HEK293T (cell line): Measurements from ENCODE around the gene CCDC167.

ENCODE experiments used
- CTCF ChIA-PET: fragments of 350-600 bp; formaldehyde crosslinking; extraction: SDS; loops from one replicate; lab custom pipeline; 2021; ENCODE audit warnings: antibody characterized with exemption, inconsistent platforms; lab: Yijun Ruan, JAX
- POLR2A ChIA-PET: fragments of 350-600 bp; formaldehyde crosslinking; extraction: SDS; loops from one replicate; lab custom pipeline; 2020; ENCODE audit warnings: antibody characterized with exemption, inconsistent platforms; lab: Yijun Ruan, JAX
- DNase-seq: peaks from one replicate; pipeline ENCODE4 v3.0.0; 2012; ENCODE audit warnings: mixed read lengths; ENCODE audit errors: extremely low spot score
- ARNT ChIP-seq: fragments of 450-650 bp; IDR thresholded peaks from 2 replicates; pipeline ENCODE4 v1.6.1; 2017; ENCODE audit warnings: mild to moderate bottlenecking
- BHLHE40 ChIP-seq: fragments of 450-650 bp; IDR thresholded peaks from 2 replicates; pipeline ENCODE4 v1.6.1; 2016; ENCODE audit warnings: mild to moderate bottlenecking, moderate library complexity, borderline replicate concordance
- CTBP1 ChIP-seq: fragments of 450-650 bp; IDR thresholded peaks from 2 replicates; pipeline ENCODE4 v1.6.1; 2016; ENCODE audit warnings: borderline replicate concordance
- ELF4 ChIP-seq: fragments of 450-650 bp; IDR thresholded peaks from 2 replicates; pipeline ENCODE4 v1.6.1; 2017; ENCODE audit warnings: antibody characterized with exemption
- FOXA1 ChIP-seq: fragments of 450-650 bp; IDR thresholded peaks from 2 replicates; pipeline ENCODE4 v1.6.1; 2016; ENCODE audit warnings: mild to moderate bottlenecking
- FOXK2 ChIP-seq: fragments of 450-650 bp; IDR thresholded peaks from 2 replicates; pipeline ENCODE4 v1.6.1; 2016; ENCODE audit warnings: mild to moderate bottlenecking
- FOXM1 ChIP-seq: fragments of 450-650 bp; IDR thresholded peaks from 2 replicates; pipeline ENCODE4 v1.6.1; 2017; ENCODE audit warnings: mild to moderate bottlenecking, borderline replicate concordance
- HDGF ChIP-seq: fragments of 450-650 bp; IDR thresholded peaks from 2 replicates; pipeline ENCODE4 v1.6.1; 2017; ENCODE audit warnings: antibody characterized with exemption, borderline replicate concordance
- L3MBTL2 ChIP-seq: fragments of 450-650 bp; conservative IDR thresholded peaks from 2 replicates; pipeline ENCODE4 v1.6.1; 2016; ENCODE audit warnings: mild to moderate bottlenecking
- LEF1 ChIP-seq: fragments of 450-650 bp; IDR thresholded peaks from 2 replicates; pipeline ENCODE4 v1.6.1; 2017; ENCODE audit warnings: mild to moderate bottlenecking, borderline replicate concordance
- NFRKB ChIP-seq: fragments of 450-650 bp; IDR thresholded peaks from 2 replicates; pipeline ENCODE4 v1.6.1; 2016; ENCODE audit warnings: mild to moderate bottlenecking, moderate library complexity
- PKNOX1 ChIP-seq: fragments of 450-650 bp; IDR thresholded peaks from 2 replicates; pipeline ENCODE4 v1.6.1; 2016
- SP1 ChIP-seq: fragments of 450-650 bp; IDR thresholded peaks from 2 replicates; pipeline ENCODE4 v1.6.1; 2017
- SUZ12 ChIP-seq: fragments of 450-650 bp; IDR thresholded peaks from 2 replicates; pipeline ENCODE4 v1.6.1; 2016; ENCODE audit warnings: mild to moderate bottlenecking
- TARDBP ChIP-seq: fragments of 450-650 bp; IDR thresholded peaks from 2 replicates; pipeline ENCODE4 v1.6.1; 2016
- ZNF384 ChIP-seq: fragments of 450-650 bp; IDR thresholded peaks from 2 replicates; pipeline ENCODE4 v1.6.1; 2016

CCDC167 gene

GRCh38 chr6:37499433-37500293 lies at the start of gene CCDC167:
TSS of gene CCDC167 (minus strand) at chr6:37499893. CDS start at chr6:37499863, 30 bp downstream.
- DNase-seq = peak; percentile 95
- ChIA-PET CTCF (interaction anchor here (0.6 to 0.7 kb wide), 3 partner anchors 39 to 1787 kb away, joined by 3 to 5 read pairs (median 3); no protein-coding TSS in a partner anchor), POLR2A (interaction anchor here (0.6 to 1.2 kb wide), 6 partner anchors 8 to 66 kb away, joined by 3 read pairs; no protein-coding TSS in a partner anchor)
- peak; percentile 98 for TF ChIP-seq L3MBTL2
- TF ChIP-seq FOXM1 = no peak
- no peak for TF ChIP-seq BHLHE40
- TF ChIP-seq HDGF = no peak
- no peak for TF ChIP-seq LEF1
- no peak for TF ChIP-seq CTBP1

- TF ChIP-seq ZNF384 (no peak), LEF1 (no peak), L3MBTL2 (no peak), NFRKB (no peak), FOXM1 (no peak), BHLHE40 (no peak), ELF4 (no peak), PKNOX1 (no peak), HDGF (no peak), SUZ12 (no peak), TARDBP (no peak), FOXK2 (no peak), ARNT (no peak)
- CTCF ChIA-PET = no interaction called here
- DNase-seq = no peak
- POLR2A ChIA-PET = no interaction called here
These were observed 49.5 kb upstream of the CCDC167 start for GRCh38 chr6:37549154-37549553.

- ChIA-PET CTCF (interaction anchor here (1.2 to 1.7 kb wide), 2 partner anchors 10 to 17 kb away, joined by 4 to 5 read pairs; no protein-coding TSS in a partner anchor), POLR2A (no interaction called here)
- no peak for DNase-seq
- no peak for TF ChIP-seq FOXM1
- no peak for TF ChIP-seq LEF1
- TF ChIP-seq ZNF384 = no peak
- TF ChIP-seq PKNOX1 = no peak
- TF ChIP-seq BHLHE40 = no peak
- TF ChIP-seq ARNT = no peak
- TF ChIP-seq FOXA1 = no peak
These were observed 48.5 kb upstream of the CCDC167 start for GRCh38 chr6:37548067-37548674.

GRCh38 chr6:37547564-37548061 lies 47.9 kb upstream of the CCDC167 start:
- DNase-seq = no peak

GRCh38 chr6:37546141-37546871 lies 46.6 kb upstream of the CCDC167 start:
- ChIA-PET POLR2A (no interaction called here), CTCF (no interaction called here)
- no peak for TF ChIP-seq SP1
- no peak for TF ChIP-seq TARDBP
- no peak for TF ChIP-seq L3MBTL2
- no peak for TF ChIP-seq PKNOX1
- TF ChIP-seq BHLHE40 = no peak
- no peak for DNase-seq

More at GRCh38 chr6:37547564-37548061, 47.9 kb upstream of the CCDC167 start:
- ChIA-PET POLR2A (no interaction called here), CTCF (interaction anchor here (1.2 to 1.7 kb wide), 2 partner anchors 9 to 18 kb away, joined by 4 to 5 read pairs; no protein-coding TSS in a partner anchor)
- TF ChIP-seq CTBP1 (no peak), L3MBTL2 (no peak), LEF1 (no peak), FOXK2 (no peak), ELF4 (no peak), ARNT (no peak), NFRKB (no peak), TARDBP (no peak), PKNOX1 (no peak), ZNF384 (no peak), BHLHE40 (no peak), FOXA1 (no peak), SUZ12 (no peak), FOXM1 (no peak)
